Adrenal gland (tissue), 12 donors: ENCODE results near the gene VEGFC. TPM values are rescaled to one million over a fixed set of nuclear protein-coding genes. Genes with fewer than 3 reads are reported as not detected.

Source experiments
- DNase-seq, 7 donors: peaks; one replicate each; pipeline ENCODE4 v3.0.0-alpha.2; 2019 to 2020
- H3K27ac ChIP-seq, 5 donors: fragments of 200-600 bp; sonication (generic) in 4 of 5; 1 replicate in 3 of 5; 2 replicates in 2 of 5; pipeline versions ENCODE4 v1.5.1 to v1.8.0; 2016 to 2020; ENCODE audit warnings: mild to moderate bottlenecking in 1 of 5
- H3K27me3 ChIP-seq: fragments of 200-600 bp; 2 replicates; pipeline ENCODE4 v1.8.0; 2021
- H3K36me3 ChIP-seq, 2 donors: fragments of 200-600 bp; replicated peaks in 1 of 2; 1 replicate in 1 of 2; 2 replicates in 1 of 2; pipeline versions ENCODE4 v1.5.1 to v1.8.0; 2018 to 2022
- H3K4me1 ChIP-seq, 2 donors: fragments of 200-600 bp; replicated peaks in 1 of 2; 1 replicate in 1 of 2; 2 replicates in 1 of 2; pipeline versions ENCODE4 v1.5.1 to v1.8.0; 2018 to 2021
- H3K4me3 ChIP-seq, 4 donors: fragments of 200-600 bp; sonication (generic) in 3 of 4; one replicate each; pipeline ENCODE4 v1.5.1; 2016 to 2018
- H3K9me3 ChIP-seq, 3 donors: fragments of 200-600 bp; sonication (generic) in 1 of 3; replicated peaks in 1 of 3; 1 replicate in 2 of 3; 2 replicates in 1 of 3; pipeline versions ENCODE4 v1.5.1 to v1.8.0; 2016 to 2021
- CTCF ChIP-seq, 6 experiments: fragments of 450-650 bp in 4 of 6; fragments of 200-600 bp in 2 of 6; sonication (generic) in 1 of 6; IDR thresholded peaks; 1 replicate in 5 of 6; 2 replicates in 1 of 6; pipeline versions ENCODE4 v1.5.1 to v1.8.0; 2016 to 2021; ENCODE audit warnings: antibody characterized with exemption in 6 of 6, mild to moderate bottlenecking in 2 of 6, moderate library complexity in 1 of 6
- POLR2A ChIP-seq, 2 donors: fragments of 450-650 bp; IDR thresholded peaks; one replicate each; pipeline ENCODE4 v1.6.1; 2017; ENCODE audit warnings: antibody characterized with exemption in 2 of 2, mild to moderate bottlenecking in 2 of 2, moderate library complexity in 1 of 2
- WGBS, 4 donors: extraction: QIAGEN DNeasy Blood & Tissue Kit in 2 of 4; methylation state at CpG; one replicate each; pipeline versions ENCODE4 v1.1.5 to v1.1.7; 2013 to 2017; 5-methylcytosine and 5-hydroxymethylcytosine counted together
- intact Hi-C, 2 donors: fragments of 100-400 bp; cut with DNase I; formaldehyde crosslinking; loops; one replicate each; pipeline versions ENCODE4 v1.14.1 to v1.15.0; 2022 to 2023
- polyA plus RNA-seq, 3 donors: library from polyadenylated mRNA; stranded (reverse); fragments of 200-250 nt in 2 of 3; fragments of 350-450 nt in 1 of 3; fragmentation: Illumina TruSeq in 1 of 3; extraction: RNeasy Lipid Tissue Mini Kit (QIAGEN cat#74804) in 1 of 3; gene quantifications; one replicate each; pipeline ENCODE4 v1.2.3, GENCODE V29; 2013 to 2014
- total RNA-seq, 9 donors: library from RNA; depleted of rRNA in 4 of 9; stranded (reverse); fragments of >200 nt in 4 of 9; fragments of 120-200 nt in 1 of 9; fragmentation: NEBNext Ultra II Directional in 1 of 9; extraction: Animal tissue kit (Norgen Biotek cat#: 25700) in 1 of 9; gene quantifications; one replicate each; pipeline versions ENCODE4 v1.1.0 to v1.2.4, GENCODE V29; 2013 to 2023
- donor health status: healthy with polysubstance abuse.
- donor health status: Bipolar disorder and iron deficiency.
- donor health status: DM: yes; HTN: yes; CAD: no.
- donor health status: DM: no; HTN: no; CAD: no.
- donor health status: DM: no; HTN: no; CAD: no.
- donor health status: DM: yes; HTN: yes; CAD: no.

The VEGFC gene
- total and polyA plus RNA-seq, 12 donors: 2.9 to 30.7 (median 8.2) TPM

- WGBS, 4 donors: 76 to 82% (median 76%) methylated on average over 4 of the region's 4 CpGs
- Histone ChIP-seq H3K4me1 (peaks cover 5 to 38% of the 10 kb centered on the region in 2 donors), H3K27ac (peak overlapping the region in 1 of 5 donors; percentile 19), H3K4me3 (no peak overlapping the region), H3K27me3 (no peaks in the 10 kb centered on the region), H3K36me3 (no peaks in the 10 kb centered on the region), H3K9me3 (no peaks in the 10 kb centered on the region)
- TF ChIP-seq POLR2A (IDR thresholded peaks at IDR 0.05): no peak
- TF ChIP-seq CTCF (IDR thresholded peaks at IDR 0.05): no peak
- intact Hi-C loops: no loop called here
- peak in 1 of 7 donors; percentile 31 for DNase-seq
Observed at GRCh38 chr4:176778491-176778890, 14.2 kb downstream of the VEGFC start.

- intact Hi-C loops: no loop called here
- Histone ChIP-seq H3K4me1 (peaks cover 5 to 35% of the 10 kb centered on the region in 2 donors), H3K27ac (peak overlapping the region in 1 of 5 donors; percentile 19), H3K4me3 (no peak overlapping the region), H3K27me3 (no peaks in the 10 kb centered on the region), H3K9me3 (no peaks in the 10 kb centered on the region), H3K36me3 (no peaks in the 10 kb centered on the region)
- DNase-seq: no peak
- no peak for TF ChIP-seq POLR2A (IDR thresholded peaks at IDR 0.05)
- TF ChIP-seq CTCF (IDR thresholded peaks at IDR 0.05): no peak
- 13 to 31% (median 20%) methylated on average over 2 of the region's 2 CpGs for WGBS, 4 donors
Observed at GRCh38 chr4:176778063-176778462, 14.7 kb downstream of the VEGFC start.

GRCh38 chr4:176775338-176775737 is 17.4 kb downstream of the VEGFC start:
- WGBS, 4 donors: 83 to 92% (median 85%) methylated on average over 1 of the region's 1 CpG
- intact Hi-C loops: no loop called here

GRCh38 chr4:176774852-176775251 is 17.9 kb downstream of the VEGFC start:
- intact Hi-C loops: no loop called here
- no peak overlapping the region for H3K27ac ChIP-seq
- H3K4me1 ChIP-seq: peaks cover 3 to 19% of the 10 kb centered on the region in 2 donors
- H3K27me3 ChIP-seq: no peaks in the 10 kb centered on the region
- H3K4me3 ChIP-seq: no peak overlapping the region
- DNase-seq: no peak
- no peaks in the 10 kb centered on the region for H3K9me3 ChIP-seq
- no peaks in the 10 kb centered on the region for H3K36me3 ChIP-seq
- TF ChIP-seq POLR2A (IDR thresholded peaks at IDR 0.05): no peak
- TF ChIP-seq CTCF (IDR thresholded peaks at IDR 0.05): no peak
- 51 to 63% (median 61%) methylated on average over 4 of the region's 4 CpGs for WGBS, 4 donors

More at GRCh38 chr4:176775338-176775737, 17.4 kb downstream of the VEGFC start:
- Histone ChIP-seq H3K36me3 (no peaks in the 10 kb centered on the region), H3K27me3 (no peaks in the 10 kb centered on the region), H3K27ac (no peak overlapping the region), H3K4me3 (no peak overlapping the region), H3K9me3 (no peaks in the 10 kb centered on the region), H3K4me1 (peaks cover 0 to 15% of the 10 kb centered on the region in 2 donors)
- TF ChIP-seq POLR2A (IDR thresholded peaks at IDR 0.05): no peak
- no peak for TF ChIP-seq CTCF (IDR thresholded peaks at IDR 0.05)
- no peak for DNase-seq
